ENCODE data around the gene ROR1.

ROR1 gene

DNA sequence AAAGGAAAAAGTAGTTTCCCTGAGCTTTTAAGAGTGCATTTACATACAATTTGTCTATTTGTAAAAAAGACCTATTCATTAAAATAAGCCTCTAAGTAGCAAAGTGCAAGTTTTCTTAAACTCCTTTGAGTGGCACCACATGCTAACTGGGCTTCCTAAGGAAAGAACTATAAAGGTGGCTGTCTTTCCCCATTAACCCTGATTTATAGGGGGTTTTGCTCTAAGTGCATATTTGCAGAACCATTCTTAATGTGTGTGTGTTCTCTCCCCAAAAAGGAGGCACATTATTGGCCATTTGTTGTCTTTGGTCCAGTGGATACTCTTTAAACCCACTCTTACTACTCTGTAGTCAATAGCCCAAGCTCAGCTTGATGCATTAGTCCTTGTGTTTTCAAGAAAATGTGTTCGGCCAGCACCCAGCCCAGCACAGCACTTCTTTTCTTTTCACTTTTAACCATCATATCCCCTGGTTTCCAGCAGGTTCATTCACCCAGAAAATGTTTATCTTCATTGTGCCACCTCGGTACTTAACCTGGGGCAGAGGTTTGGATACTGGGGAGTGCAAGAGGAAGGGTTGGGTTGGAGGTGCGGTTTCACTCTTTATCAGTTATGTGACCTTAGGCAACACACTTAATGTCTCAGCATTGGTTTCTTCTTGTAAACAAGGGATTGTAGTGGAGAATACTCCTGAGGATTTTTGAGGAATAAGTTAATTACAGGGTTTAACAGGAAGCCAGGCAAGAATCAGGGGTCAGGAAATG, 267.7 kb downstream of the ROR1 start:
- H3K4me3 ChIP-seq (ENCODE audit: low read depth, low read length), result no peak overlapping the region

DNA sequence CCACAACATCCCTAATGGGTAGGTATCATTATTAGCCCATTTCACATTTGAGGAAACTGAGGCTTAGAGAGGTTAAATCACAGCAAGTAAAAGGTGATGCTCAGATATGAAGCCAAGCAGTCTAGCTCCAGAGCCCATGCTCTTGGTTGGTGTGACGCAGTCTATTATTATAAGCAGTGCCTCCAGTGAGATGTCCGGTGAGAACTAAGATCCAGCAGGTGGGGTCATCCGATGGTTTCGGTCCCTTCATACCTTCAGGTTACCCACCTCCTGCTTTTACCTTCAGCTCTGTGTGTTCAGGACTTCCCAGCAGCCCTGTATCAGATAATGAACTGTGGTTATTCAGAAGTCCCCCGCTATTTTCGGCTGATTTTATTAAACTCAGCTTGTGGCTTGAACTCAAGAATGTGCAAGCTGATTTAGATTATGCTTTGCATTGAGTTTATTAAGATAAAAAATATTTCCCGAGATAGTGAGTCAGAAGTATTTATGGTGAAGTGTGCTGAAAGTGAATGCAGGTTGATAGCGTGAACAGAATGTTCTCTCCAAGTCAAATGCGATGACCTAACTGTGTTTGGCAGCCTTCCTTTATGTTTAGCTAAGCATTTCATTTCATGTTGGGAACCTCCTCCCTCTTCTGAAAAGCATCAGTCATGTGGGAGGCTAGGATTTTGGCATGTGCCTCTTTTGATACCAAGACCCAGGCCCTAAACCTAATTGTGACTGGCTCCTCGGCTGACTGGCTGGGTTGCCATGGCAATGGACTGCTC, 268.7 kb downstream of the ROR1 start:
- no peak overlapping the region for H3K4me3 ChIP-seq (ENCODE audit: low read depth, low read length)

DNA sequence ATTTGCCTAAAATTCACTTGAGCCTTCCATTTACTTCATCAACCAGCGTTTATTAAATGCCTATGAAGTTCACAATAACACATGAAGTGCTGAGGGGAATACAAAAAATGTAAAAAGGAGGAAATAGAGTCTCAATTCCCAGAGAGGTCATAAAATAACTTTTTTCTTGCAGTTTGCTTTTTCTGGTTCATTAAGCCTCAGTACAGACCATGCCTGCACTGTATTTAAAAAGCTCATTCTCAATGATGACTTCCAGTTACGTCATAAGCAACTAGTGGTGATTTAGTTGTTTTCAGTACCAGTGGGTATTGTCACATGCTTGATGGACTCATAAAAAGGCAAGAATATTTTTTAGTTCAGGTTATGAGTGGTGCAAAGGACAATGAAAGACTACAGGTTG, 269.5 kb downstream of the ROR1 start:
- H3K4me3 ChIP-seq (ENCODE audit: low read depth, low read length), result no peak overlapping the region

DNA sequence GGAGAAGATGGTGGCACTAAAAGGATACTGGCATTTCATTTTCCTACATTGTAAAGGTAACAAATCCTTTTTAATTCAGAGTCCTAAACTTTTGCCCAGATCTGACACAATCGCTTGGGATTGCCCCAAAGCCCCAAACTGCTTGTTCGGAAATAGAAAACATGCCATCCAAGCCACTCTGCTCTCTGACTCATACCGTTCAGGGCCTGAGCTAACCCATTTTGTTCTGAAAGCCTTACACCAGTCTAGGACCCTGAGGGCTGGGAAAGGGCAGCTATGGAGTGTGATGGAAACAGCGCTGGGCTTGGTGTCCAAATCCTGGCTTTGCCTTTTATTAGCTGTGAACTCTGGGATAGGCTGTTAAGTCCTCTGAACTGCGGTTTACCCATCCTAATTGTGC, 270.2 kb downstream of the ROR1 start:
- no peak overlapping the region for H3K4me3 ChIP-seq (ENCODE audit: low read depth, low read length)

DNA sequence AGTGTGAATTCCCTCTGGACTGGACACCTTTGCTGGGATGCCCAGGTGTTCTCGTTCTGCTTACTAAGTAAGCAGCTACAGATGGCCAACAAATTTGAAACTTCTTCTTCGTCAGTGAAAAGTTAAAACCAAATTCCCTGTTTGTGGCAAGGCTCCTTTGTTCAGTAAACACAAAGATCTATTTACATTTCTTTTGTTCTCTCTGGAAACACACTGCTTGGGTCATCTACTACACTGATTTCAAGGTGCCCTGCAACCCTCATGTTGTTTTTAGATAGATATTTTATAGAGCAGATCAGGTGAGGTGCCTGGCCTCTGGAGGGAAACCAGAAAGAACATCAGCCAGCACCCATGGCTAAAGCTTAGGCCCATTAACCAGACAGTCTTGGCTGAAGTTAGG, 272.4 kb downstream of the ROR1 start:
- H3K4me3 ChIP-seq (ENCODE audit: low read depth, low read length), result no peak overlapping the region

DNA sequence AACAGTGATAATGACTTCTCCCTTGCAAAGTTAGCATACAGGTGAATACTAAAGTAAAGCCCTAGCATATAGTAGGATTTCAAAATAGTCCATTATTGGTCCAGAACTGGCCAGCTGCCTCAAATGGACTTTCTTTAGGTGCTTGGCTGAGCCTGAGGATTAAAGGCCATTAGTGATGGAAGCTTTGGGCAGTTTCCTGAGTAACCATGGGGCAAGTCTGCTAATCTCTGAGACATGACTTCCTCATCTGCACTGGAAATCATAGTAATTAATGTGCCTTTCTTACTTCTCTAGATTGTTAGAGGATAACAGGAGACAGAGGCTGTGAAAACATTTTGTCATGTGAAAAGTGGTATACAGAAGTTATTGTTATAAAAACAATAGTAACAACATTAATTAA, 273.1 kb downstream of the ROR1 start:
- H3K4me3 ChIP-seq (ENCODE audit: low read depth, low read length), result no peak overlapping the region

DNA sequence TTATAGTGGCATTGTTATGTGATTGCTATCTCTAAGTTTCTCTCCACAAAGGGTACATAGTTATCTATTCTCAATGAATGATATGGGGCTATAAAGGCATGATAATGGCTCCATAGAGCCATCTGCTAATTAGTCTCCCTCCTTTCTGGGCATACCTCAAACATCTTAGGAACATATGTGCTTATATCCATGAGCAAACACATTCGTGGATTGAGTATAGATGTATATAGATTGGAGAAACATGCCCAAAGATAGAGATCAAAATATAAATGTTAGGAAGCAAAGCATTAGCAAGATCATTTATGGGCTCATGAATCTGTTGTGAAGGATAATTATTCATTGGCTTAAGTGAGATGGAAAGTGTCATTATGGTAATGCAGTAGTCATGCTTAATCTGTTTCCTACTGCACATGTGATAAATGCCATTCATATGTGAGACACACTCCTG, 273.8 kb downstream of the ROR1 start:
- no peak overlapping the region for H3K4me3 ChIP-seq (ENCODE audit: low read depth, low read length)

DNA sequence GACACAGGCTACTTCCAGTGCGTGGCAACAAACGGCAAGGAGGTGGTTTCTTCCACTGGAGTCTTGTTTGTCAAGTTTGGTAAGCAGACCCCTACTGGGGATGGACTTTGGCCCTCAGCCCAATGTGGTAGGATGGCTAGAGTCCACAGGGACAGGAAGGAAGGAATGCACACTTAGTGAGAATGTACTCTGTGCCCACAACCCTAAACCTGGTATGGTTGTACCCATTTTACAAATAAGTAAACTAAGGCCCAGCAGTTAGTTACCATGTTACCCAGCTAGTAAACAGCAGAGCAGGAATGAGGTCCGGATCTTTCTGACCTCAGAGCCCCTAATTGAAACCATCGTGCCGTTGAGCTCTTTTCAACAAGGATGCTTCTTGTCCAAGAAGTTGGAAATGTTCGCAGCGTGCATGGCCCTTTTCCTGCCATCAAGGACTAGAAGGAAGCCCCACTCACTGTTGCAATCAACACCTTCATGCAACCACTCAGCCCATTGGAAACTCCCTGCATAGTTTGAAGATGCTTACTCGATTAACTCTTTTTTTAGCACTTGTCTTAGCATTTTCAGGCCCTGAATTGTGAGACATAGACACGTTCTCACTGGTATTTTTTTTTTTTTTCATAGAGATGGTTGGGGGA, 276.2 kb downstream of the ROR1 start:
- H3K4me3 ChIP-seq (ENCODE audit: low read depth, low read length), result no peak overlapping the region

DNA sequence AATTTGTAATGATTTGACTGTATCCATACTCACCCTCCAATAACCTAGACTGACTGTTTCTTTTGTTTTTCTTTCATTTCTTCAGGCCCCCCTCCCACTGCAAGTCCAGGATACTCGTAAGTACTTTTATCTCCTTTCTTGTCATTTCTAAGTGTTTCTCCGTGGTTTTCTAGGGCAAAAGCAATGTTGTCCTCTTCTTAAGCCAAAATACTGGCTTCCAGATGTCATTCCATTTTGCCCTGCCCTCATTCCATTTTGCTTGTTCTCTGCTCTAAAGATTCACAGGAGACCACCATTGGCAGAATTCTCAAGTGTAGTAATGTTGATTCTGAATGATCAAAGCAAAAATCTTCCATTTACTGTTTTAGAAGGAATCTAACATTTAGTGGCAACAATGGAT, 276.8 kb downstream of the ROR1 start:
- H3K4me3 ChIP-seq (ENCODE audit: low read depth, low read length), result no peak overlapping the region

DNA sequence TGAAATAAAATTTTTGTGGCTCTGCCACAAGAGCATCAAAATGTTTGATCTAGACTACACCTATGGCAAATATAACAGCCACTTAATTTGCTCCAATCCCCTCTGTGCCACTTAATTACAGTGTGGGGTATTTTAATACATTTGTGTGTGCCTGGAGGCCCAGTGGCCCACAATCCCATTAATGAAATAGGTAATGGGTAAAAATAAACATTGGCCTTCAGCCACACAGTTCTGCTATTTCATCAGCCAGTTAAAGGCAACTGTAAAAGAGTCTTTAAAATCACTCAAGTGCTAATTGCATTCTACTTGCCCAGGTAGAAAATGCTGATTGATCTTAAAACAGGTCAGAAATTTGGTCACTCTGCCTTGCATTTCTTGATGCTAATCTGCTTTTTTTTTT, 278.0 kb downstream of the ROR1 start:
- no peak overlapping the region for H3K4me3 ChIP-seq (ENCODE audit: low read depth, low read length)

DNA sequence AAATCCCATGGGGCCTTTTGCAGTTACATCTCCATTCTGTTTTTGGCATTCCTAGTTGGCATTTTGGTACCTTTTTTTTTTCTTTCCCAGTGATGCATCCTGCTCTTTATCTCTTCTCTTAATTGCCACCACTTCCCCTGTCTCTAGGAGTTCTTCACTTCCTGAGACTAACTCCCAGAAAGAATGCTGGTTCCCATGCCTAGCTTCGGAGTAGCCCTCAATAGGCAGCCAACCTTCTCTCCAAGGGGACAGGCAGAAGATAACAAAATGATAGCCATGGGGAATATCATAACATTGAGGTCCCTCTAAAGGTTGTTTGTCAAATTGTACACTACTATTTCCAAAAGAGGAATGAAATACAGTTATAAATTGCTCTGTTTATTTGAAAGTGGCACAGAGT, 279.0 kb downstream of the ROR1 start:
- H3K4me3 ChIP-seq (ENCODE audit: low read depth, low read length), result no peak overlapping the region

DNA sequence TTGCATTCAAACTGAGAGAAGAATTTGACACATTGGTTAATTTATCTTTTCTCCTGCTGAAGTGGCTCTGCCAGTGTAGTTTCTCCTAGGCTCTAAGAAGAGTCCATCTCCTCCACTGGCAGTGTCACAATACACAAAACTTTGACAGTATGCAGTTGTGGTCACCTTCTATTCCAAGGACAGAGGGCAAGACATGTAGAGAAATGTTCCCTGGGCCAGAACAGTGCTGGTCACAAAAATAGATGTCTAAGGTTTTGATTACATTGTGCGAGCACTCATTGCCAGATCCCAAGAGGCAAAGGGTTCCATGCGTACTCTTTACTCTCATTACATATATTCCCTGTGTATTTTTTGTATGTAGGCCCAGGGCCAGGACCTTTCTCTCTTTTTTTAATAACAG, 281.5 kb downstream of the ROR1 start:
- no peak overlapping the region for H3K4me3 ChIP-seq (ENCODE audit: low read depth, low read length)

DNA sequence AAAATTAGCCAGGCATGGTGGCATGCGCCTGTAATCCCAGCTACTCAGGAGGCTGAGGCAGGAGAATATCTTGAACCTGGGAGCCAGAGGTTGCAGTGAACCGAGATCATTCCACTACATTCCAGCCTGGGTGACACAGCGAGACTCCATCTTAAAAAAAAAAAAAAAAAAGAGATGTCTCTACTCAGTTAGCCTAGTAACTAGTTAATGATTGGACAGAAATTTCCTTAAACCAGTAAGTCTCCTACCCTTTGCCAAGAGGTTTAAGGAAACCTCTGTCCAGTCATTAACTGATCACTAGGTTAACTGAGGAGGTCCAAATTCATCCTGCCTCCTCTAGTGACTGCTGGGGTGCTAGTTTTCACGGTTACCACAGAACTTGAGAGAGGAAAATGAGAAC, 285.7 kb downstream of the ROR1 start:
- no peak overlapping the region for H3K4me3 ChIP-seq (ENCODE audit: low read depth, low read length)

DNA sequence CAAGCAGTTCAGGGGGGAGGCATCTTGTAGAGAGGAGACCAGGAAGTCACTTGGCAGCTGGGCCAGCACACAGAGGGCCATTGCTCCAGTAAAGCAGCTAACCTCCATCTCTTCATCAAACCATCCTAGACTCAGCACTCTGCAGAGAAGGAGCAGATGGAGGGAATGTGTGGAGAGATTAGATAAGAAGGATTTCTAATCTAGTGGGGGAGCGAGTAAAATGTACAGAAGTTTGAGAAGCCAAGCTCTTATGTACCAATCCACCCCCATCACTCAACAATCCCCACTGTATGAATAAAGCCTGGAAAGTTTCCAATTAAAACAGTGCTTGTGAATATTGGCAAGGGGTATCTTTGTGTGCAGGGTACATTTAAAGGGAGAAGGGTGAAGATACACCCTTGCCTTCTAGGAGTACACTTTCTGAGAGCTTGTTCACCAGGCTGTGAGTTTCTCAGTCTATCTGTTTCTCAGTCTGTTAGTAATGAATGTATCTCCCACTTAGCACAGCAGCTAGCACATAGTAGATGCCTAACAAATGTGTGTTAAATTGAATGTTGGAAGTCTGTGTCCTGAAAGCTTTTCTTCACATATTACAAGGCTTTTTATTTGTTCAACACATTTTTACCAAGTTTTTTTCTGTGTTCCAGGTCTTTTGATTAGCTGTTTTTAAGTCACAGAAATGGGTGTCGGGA, 286.9 kb downstream of the ROR1 start:
- H3K4me3 ChIP-seq (ENCODE audit: low read depth, low read length), result no peak overlapping the region

DNA sequence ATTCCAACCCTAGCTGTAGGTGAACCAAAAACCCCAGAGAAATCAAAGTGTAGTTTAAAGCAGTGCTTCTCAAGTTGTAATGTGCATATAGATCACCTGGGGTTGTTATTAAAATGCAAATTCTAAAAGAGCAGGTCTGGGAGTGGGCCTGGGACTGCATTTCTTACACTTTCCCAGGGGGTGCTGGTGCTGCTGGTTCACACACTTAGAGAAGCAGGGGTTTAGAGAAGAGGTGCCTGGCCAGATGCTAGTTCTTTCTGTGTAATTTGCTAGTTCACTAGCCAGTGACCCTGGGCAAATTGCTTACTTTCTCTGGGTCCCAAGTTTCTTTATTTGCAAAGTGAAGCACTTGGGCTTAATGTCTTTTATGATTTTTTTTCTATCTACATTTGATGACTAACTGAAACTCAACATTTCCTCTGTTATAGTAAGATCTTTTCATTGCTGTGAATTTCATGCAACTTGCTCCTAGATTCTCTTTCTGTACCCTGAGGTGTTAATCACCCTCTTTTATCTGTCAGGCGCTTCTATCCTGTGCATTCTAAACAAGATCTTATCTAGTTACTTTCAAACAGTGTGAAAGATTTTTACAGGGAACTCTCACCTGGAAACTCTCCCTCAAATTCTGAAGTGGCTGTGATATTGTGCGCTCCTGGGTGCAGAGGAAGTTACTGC, 287.8 kb downstream of the ROR1 start:
- H3K4me3 ChIP-seq (ENCODE audit: low read depth, low read length), result no peak overlapping the region

DNA sequence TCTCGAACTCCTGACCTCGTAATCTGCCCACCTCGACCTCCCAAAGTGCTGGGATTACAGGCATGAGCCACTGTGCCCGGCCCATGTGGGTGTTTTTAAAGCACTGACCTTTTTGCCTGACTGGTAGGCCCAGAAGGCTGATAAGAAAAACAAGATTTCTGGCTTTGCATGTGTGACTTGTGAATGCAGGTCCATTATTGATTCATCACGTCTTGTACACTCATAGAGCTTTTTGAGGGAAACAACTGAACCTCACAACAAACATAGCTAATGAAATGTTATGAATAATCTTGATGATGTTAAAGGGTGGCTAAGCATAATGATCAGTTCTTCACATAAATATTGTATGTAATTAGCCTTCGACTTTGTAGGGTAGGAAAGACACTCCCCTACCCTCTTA, 288.7 kb downstream of the ROR1 start:
- H3K4me3 ChIP-seq (ENCODE audit: low read depth, low read length), result no peak overlapping the region

DNA sequence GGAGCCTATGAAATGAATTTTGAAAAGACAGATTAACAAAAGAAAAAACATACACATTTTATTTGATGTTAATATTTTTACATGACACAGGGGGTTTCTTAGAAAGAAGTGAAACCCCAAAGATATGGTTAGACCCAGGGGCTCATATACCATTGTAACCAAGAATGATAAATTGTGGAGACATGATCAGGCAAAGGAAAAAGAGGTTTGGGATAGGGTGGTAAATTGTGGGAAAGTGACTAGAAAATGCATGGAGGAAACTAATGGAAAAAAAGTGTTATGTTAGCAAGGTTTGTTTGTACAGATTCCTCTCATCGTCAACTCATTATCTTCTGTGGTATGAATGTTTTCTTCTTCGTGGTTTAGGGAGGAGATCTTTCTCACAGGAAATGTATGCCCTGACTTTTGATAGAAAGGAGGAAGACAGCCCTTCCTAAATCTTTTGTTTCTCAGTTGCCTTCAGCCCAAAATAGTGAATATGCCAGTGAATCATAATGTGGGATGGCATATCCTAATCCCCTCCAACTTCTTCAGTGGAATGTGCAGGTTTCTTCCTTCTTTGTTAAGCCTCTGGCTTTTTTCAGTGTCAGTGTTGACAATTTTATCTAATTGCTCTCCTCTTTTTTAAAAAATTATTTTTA, 289.2 kb downstream of the ROR1 start:
- H3K4me3 ChIP-seq (ENCODE audit: low read depth, low read length), result no peak overlapping the region

DNA sequence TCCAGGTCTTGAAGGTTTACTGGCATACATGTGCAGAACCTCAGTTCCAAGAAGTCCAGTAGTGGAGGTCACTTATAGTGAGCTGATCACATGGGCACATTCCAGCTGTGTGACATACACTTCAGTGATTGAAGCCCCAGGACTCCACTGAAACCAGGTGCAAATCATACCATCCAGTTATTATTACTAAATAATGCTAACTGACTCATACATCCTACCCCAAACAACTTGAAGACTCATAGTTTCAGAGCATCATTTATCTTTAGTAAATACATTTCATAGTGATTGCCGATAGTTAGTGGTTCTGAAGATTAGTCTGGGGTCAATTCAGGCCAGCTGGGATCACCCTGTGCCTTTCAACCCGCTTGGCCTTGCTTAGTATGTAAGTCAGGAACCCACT, 291.8 kb downstream of the ROR1 start:
- H3K4me3 ChIP-seq (ENCODE audit: low read depth, low read length), result no peak overlapping the region

DNA sequence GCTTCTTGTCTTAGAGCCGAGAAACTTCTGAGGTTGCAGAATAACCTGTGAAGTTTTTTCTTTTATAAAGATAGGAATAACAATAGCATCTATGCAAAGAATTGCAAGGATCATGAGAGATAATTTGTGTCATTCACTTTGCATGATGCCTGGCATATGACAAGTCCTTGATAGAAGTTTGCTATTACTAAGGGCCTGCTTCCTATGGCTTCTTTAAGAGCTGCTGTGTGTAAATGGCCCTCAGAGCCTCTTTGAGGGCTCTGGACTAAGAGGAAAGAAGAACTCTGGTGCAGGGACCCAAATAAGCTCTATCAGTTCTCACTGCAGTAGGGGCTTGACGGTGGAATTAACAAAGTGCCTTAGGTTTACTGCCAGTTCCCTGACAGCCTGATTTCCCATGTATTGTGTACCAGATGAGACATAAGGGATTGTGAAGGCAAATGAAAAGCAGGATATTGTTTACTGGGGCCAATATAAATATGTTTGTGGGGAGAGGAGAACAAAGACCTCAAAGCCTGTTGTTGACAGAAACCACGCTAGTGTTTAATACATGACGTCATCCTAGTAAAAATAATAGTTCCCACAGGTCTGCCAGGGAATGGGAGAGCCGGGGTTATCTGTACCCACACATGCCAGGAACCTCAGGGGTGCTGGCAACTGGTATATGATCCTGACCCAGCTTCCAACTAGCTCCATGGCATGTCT, 298.4 kb downstream of the ROR1 start:
- H3K4me3 ChIP-seq (ENCODE audit: low read depth, low read length), result no peak overlapping the region

DNA sequence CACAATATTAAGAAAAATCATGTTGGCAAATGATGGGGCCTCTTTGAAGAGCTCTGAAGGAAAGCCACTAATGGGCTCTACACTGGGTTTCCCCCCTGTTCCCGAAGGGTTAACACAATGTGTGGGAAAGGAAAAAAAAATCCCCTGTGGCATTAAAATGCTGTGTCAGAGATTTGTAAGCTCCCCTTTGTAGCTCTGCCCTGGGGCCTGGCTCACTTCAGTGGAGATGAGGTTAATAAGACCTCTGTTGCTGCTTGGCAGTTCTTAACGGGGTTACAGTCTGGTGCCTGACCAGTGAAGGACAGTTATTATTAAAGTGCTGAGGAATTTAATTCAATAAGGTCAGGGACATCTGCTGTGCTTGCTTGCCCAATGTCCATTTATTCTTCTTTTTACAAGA, 299.9 kb downstream of the ROR1 start:
- no peak overlapping the region for H3K4me3 ChIP-seq (ENCODE audit: low read depth, low read length)
